HG02763 (cell line): ENCODE data around the gene RPF1.
"Not testable (repeated sequence)": the region's sequence is repeated elsewhere in the genome, so short reads cannot be mapped to it uniquely, and the experiment has no call there.

ENCODE experiments used
- ATAC-seq: cut with Tn5 transposase; IDR thresholded peaks from one replicate; pipeline ENCODE4 v1.9.1; 2021; ENCODE audit warnings: mild to moderate bottlenecking, moderate library complexity; ENCODE audit not compliant: unreplicated experiment

Gene RPF1

GRCh38 chr1:84492726-84493125, 13.7 kb downstream of the RPF1 start:
- ATAC-seq: no peak

GRCh38 chr1:84493747-84494146, 14.7 kb downstream of the RPF1 start:
- ATAC-seq: no peak

- ATAC-seq: no peak
These were observed 17.4 kb downstream of the RPF1 start for GRCh38 chr1:84496498-84496897.

GRCh38 chr1:84497631-84498275, 18.7 kb downstream of the RPF1 start:
- ATAC-seq: no peak

GRCh38 chr1:84502927-84503326, 23.9 kb downstream of the RPF1 start:
- no peak for ATAC-seq

GRCh38 chr1:84504580-84505492, 25.8 kb downstream of the RPF1 start:
- no peak for ATAC-seq

GRCh38 chr1:84505493-84506001, 26.5 kb downstream of the RPF1 start:
- ATAC-seq: peak; percentile 32

- peak; percentile 84 for ATAC-seq
These were observed 27.1 kb downstream of the RPF1 start, which contains the start of the genes GNG5 and SPATA1 for GRCh38 chr1:84506002-84506728. Gene GNG5, minus strand, starts transcription at chr1:84506581. Its CDS starts 490 bp downstream, at chr1:84506091. Gene SPATA1, plus strand, starts transcription at chr1:84506386. Its CDS starts 9,974 bp downstream, at chr1:84516360.

GRCh38 chr1:84506729-84507453, 27.8 kb downstream of the RPF1 start:
- ATAC-seq: no peak

GRCh38 chr1:84507887-84508286, 28.8 kb downstream of the RPF1 start:
- ATAC-seq: not testable (repeated sequence)

- ATAC-seq: no peak
These were observed 29.4 kb downstream of the RPF1 start for GRCh38 chr1:84508510-84508909.

- no peak for ATAC-seq
These were observed 30.0 kb downstream of the RPF1 start for GRCh38 chr1:84509029-84509428.

GRCh38 chr1:84510165-84510564, 31.1 kb downstream of the RPF1 start:
- ATAC-seq: no peak

- no peak for ATAC-seq
These were observed 31.6 kb downstream of the RPF1 start for GRCh38 chr1:84510668-84511067.

GRCh38 chr1:84524590-84524989, 45.5 kb downstream of the RPF1 start:
- ATAC-seq: no peak

GRCh38 chr1:84525779-84526178, 46.7 kb downstream of the RPF1 start:
- ATAC-seq: no peak

- peak; percentile 72 for ATAC-seq
These were observed 59.5 kb downstream of the RPF1 start for GRCh38 chr1:84538599-84538998.

- ATAC-seq: no peak
These were observed 60.9 kb downstream of the RPF1 start for GRCh38 chr1:84539972-84540371.

GRCh38 chr1:84540759-84541158, 61.7 kb downstream of the RPF1 start:
- no peak for ATAC-seq

- no peak for ATAC-seq
These were observed 62.6 kb downstream of the RPF1 start for GRCh38 chr1:84541679-84542078.
